T-helper 22 cell (primary cell): Measurements from ENCODE around the gene CALCOCO1.
"Not testable (repeated sequence)": the region's sequence is repeated elsewhere in the genome, so short reads cannot be mapped to it uniquely, and the experiment has no call there.

Experiments
- DNase-seq: peaks from one replicate; pipeline ENCODE4 v3.0.0-alpha.2; 2020; ENCODE audit warnings: low read depth

The CALCOCO1 gene

GRCh38 chr12:53733051-53733806, 6.0 kb upstream of the CALCOCO1 start:
- DNase-seq, result no peak

- DNase-seq, result no peak
These were observed 2.4 kb upstream of the CALCOCO1 start for GRCh38 chr12:53729644-53730043.

- no peak for DNase-seq
These were observed 954 bp upstream of the CALCOCO1 start for GRCh38 chr12:53728206-53728605.

DNA sequence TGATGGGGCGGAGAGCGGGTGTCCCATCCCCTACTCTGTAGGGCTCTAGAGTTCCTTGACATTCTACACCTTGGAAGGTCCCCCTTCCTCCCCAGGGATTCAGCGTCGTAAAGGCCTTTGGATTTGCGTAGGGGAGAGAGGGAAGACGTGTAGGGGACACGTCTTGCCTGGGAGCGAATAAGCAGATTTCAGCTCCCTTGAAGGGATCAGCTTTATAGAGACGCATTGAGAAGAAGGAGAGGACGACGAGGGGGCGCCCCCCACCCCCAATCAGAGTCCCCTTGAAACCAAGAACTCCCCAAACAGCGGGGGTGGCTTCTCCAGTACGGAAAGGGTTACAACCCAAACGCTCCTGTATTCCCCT, 324 bp downstream of the CALCOCO1 start:
- no peak for DNase-seq

DNA sequence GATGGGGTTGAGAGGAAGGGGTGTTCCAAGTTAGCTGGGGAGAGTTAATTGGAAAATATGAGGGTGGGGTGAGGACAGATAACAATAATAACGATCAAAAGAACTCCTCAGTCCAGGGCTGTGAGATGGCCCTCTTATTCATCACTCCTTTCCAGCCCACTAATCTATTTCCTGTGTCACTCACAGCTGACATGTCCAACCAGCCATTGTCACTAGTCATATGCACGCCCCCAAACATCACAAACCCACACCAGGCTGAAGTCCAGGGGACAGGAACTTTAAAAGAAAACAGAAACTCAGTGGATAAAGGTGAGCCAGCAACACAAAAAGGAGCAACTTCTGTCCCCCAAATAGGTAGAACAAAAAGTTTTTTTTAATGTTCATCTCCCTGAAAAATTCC, 911 bp downstream of the CALCOCO1 start:
- no peak for DNase-seq

DNA sequence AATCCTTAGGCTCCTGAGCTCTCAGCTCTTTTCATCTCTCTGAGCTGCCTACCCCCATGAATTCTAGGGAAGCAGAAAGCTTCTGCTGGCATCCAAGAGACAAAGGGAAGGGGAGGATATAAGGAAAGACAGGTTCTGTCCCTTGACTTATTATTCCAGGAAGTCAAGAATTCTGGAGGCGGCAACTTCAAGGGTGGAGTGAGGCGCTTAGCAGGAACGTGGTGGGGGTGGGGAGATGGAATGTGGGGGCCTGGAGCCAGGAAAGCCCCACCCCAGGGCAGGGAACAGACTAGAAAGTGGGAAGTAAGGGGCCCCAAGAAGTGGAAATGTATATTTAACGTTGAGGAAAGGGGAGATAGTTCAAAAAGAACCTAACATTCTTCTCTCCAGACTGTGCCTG, 1.4 kb downstream of the CALCOCO1 start:
- no peak for DNase-seq

DNA sequence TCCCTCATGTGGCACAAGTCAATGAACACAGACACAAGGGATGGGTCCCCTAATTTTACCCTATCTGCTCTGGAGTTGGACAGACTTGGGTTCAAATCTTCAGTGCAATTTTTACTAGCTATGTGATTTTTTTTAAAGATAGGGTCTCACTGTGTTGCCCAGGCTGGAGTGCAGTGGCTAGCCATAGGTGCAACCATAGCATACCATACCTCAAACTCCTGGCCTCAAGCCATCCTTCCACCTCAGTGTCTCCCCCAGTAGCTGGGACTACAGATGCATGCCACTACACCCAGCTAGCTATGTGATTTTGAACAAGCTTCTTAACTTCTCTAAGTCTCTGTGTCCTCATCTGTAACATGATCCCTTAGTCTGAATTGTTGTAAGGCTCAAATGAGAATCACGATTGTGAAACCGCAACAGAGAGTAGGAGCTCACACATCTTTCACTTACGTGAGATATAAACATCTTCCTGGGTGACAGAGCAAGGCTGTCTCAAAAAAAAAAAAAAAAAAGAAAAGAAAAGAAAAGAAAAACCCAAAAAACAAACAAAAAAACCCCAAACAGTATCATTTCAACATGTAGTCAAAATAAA, 4.7 kb downstream of the CALCOCO1 start:
- no peak for DNase-seq

- no peak for DNase-seq
These were observed 6.3 kb downstream of the CALCOCO1 start for GRCh38 chr12:53720946-53721345.

GRCh38 chr12:53719649-53720048, 7.6 kb downstream of the CALCOCO1 start:
- DNase-seq, result no peak

DNA sequence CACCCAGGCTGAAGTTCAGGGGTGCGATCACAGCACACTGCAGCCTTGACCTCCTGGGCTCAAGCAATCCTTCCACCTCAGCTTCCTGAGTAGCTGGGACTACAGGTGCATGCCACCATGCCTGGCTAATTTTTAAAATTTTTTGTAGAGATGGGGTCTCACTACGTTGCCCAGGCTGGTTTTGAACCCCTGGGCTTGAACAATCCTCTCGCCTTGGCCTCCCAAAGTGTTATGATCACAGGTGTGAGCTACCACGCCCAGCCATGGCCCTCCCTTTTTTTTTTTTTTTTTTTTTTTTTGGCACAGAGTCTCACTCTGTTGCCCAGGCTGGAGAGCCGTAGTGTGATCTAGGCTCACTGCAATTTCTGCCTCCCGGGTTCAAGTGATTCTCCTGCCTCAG, 8.7 kb downstream of the CALCOCO1 start:
- DNase-seq, result not testable (repeated sequence)

DNA sequence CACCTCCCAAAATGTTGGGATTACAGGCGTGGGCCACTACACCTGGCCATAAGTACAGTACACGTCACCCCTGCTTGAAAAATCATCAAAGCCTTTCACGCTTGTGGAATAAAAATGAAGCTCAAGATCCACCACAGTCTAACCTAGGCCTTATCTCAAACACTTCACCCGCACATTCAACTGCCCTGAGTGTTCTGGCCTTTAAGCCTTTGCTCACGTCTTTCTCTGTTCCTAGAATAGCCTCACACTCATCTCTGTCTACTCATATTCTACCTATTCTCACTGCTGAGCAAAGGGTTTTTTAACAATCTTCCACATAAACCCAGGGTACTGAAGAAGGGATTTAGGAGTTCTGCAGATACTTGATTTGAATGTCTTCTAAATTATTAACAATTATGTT, 9.9 kb downstream of the CALCOCO1 start:
- DNase-seq, result no peak

GRCh38 chr12:53714004-53714403, 13.2 kb downstream of the CALCOCO1 start:
- no peak for DNase-seq

- DNase-seq, result no peak
These were observed 13.7 kb downstream of the CALCOCO1 start for GRCh38 chr12:53713516-53713915.

DNA sequence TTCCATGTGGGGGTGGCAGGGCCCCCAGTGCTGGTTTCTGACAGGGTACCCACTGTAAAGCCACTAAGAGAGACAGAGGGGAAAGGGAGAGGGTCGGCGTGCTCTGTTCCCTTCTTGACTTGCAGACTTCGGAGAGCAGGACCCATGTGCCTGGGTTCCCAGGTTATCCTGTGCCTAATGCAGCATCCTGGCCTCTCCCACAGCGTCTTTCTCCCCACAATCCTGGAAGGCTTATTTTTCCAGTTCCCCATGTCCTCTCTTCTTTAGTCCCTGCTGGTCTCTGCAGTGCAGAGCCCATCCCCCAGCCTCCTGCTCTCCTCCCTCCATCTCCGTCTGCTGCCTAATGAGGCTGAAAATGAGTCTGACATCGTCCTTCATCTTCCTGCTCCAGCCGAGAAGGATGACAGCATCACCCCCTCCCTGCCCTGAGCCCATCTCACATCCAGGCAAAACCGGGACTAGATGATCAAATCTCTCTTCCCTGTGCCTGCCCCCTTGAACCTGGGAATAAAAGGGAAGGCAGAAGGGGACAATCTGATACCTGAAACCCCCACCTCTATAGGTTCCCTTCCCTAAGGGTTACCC, 15.1 kb downstream of the CALCOCO1 start:
- no peak for DNase-seq

DNA sequence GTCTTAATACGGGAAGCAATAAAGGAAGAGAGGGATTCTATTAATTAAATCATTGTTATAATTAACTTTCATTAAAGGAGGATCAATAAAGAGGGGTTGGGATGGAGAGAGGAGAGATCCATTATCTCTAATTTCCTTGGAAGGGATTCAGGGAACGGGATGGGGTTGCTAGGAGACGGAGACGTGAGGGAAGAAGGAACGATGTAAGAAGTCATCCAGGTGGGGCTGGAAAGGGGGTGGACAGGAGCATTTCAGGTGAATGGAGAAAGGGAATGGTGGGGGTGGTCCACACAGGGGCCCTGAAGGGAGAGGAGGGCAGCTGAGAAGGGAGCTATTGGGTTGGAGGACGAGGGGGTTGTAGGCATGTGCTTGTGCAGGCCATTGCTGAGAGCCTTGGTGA, 17.2 kb downstream of the CALCOCO1 start:
- no peak for DNase-seq

- DNase-seq, result no peak
These were observed 17.6 kb downstream of the CALCOCO1 start for GRCh38 chr12:53709671-53710070.

- no peak for DNase-seq
These were observed 21.2 kb downstream of the CALCOCO1 start for GRCh38 chr12:53706080-53706479.

DNA sequence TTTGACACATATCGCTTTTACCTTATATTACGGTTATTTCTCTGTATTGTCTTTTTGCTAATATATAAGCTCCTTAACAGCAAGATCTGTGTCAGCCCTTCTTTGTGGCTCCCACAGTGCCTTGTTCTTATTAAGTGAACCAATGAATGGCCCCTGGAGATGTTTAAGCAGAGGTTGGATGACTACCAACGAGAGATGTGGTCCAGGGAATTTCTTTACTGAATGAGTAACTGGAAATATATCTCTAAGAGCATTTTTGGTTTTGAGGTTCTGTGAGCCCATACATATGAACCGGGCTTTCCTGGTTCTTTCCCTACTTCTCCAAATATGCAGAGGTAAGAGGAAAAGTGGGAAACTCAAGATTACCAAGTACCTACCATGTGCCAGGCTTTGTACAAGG, 23.5 kb downstream of the CALCOCO1 start:
- no peak for DNase-seq

DNA sequence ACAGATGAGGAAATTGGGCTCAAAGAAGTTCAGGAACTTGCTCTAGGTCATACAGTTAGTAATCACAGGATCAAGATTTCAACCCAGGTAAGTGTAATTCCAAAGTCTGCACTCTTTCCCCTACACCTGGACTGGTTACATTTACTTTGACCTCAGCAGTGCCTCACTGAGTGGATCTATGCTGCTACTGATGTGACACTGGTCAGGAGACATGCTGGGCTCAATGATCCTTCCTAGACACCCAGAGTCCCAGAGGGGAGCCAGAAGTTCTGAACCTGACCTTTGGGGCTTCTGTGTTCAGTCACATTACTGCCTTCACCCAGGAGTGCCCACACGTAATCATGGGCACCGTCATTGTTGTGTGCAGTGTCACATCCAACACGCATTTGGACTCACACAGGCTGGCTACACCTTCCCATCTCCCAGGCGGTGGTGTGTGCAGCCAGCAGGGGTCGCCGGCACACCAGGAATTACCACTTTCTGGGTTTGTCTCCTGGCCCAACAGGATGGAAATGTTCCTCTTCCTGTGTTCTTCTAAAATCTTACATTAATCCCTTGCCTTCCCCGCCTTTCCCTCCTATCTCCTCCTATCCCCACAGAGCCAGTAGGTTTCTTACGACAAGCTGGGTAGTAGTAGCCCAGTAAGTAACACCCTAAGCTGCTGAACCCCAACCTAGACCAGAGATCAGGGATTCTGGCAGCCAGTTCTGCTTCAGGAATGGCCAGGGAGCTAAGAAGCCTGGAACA, 25.6 kb downstream of the CALCOCO1 start:
- DNase-seq, result peak; percentile 41

- no peak for DNase-seq
These were observed 26.7 kb downstream of the CALCOCO1 start for GRCh38 chr12:53700567-53700966.

GRCh38 chr12:53699678-53700025, 27.6 kb downstream of the CALCOCO1 start:
- no peak for DNase-seq

- no peak for DNase-seq
These were observed 28.1 kb downstream of the CALCOCO1 start for GRCh38 chr12:53698948-53699677.
